ENCODE measurements around the gene FAM186B. TPM values are rescaled to one million over a fixed set of nuclear protein-coding genes. Genes with fewer than 3 reads are reported as not detected.

FAM186B gene
- total RNA-seq, 1 donor from 2014 or later = not detected

GRCh38 chr12:49563951-49564685, 41.3 kb downstream of the FAM186B start:
- H3K36me3 Mint-ChIP-seq = peaks cover 17% of the 10 kb centered on the region

DNA sequence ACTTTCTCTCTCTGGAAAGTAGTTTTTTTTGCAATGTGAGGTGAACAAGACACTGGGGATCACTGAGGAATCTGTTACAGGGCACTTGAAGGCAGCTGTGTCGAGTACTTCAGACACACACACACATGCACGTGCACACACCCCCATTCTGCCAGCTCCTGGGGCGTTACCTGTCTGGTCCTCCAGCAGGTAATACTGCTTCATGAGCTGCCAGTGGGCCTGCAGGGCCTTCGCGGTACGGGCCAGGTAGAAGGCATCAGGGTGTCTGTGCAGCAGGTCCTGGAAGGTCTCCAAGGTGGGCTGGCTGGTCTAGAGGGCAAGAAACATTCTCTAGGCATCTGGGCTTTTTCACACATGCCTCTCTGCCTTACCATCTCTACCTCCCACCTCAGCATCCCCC, 42.6 kb downstream of the FAM186B start:
- Histone ChIP-seq H2AFZ (replicated peaks) (no peak overlapping the region), H3K79me2 (ENCODE audit: low read depth) (peaks cover 23% of the 10 kb centered on the region), H3K27ac (no peak overlapping the region), H3K4me2 (no peak overlapping the region), H3F3A (ENCODE audit: low read depth) (no peaks in the 10 kb centered on the region), H3K9ac (no peak overlapping the region), H4K20me1 (ENCODE audit: low read depth) (no peaks in the 10 kb centered on the region), H3K9me3 (ENCODE audit: low read depth) (no peaks in the 10 kb centered on the region), H3K27me3 (no peaks in the 10 kb centered on the region), H3K4me1 (peaks cover 6% of the 10 kb centered on the region), H3K4me3 (no peak overlapping the region), H3K36me3 (no peaks in the 10 kb centered on the region)
- TF ChIP-seq EZH2phosphoT487 (IDR thresholded peaks at IDR 0.05) = no peak
- TF ChIP-seq EZH2 (IDR thresholded peaks at IDR 0.05) = no peak
- TF ChIP-seq CTCF (IDR thresholded peaks at IDR 0.05) = no peak
- Mint-ChIP-seq H3K36me3 (peaks cover 18% of the 10 kb centered on the region), H3K27ac (no peak overlapping the region), H3K4me1 (peaks cover 5% of the 10 kb centered on the region), H3K4me3 (no peak overlapping the region), H3K9me3 (no peaks in the 10 kb centered on the region), H3K27me3 (ENCODE audit: insufficient read depth, low read depth) (peaks cover 7% of the 10 kb centered on the region)
- DNase-seq (ENCODE audit: low spot score) = no peak

More at GRCh38 chr12:49563951-49564685, 41.3 kb downstream of the FAM186B start:
- Histone ChIP-seq H3K4me1 (peaks cover 10% of the 10 kb centered on the region), H3K79me2 (ENCODE audit: low read depth) (peaks cover 33% of the 10 kb centered on the region), H3F3A (ENCODE audit: low read depth) (no peaks in the 10 kb centered on the region), H4K20me1 (ENCODE audit: low read depth) (no peaks in the 10 kb centered on the region), H3K27ac (no peak overlapping the region), H3K4me3 (no peak overlapping the region), H2AFZ (replicated peaks) (no peak overlapping the region), H3K9me3 (ENCODE audit: low read depth) (no peaks in the 10 kb centered on the region), H3K36me3 (no peaks in the 10 kb centered on the region), H3K4me2 (no peak overlapping the region), H3K27me3 (no peaks in the 10 kb centered on the region), H3K9ac (no peak overlapping the region)
- no peak for DNase-seq (ENCODE audit: low spot score)
- Mint-ChIP-seq H3K27me3 (ENCODE audit: insufficient read depth, low read depth) (peaks cover 10% of the 10 kb centered on the region), H3K9me3 (no peaks in the 10 kb centered on the region), H3K27ac (no peak overlapping the region), H3K4me1 (peaks cover 13% of the 10 kb centered on the region), H3K4me3 (no peak overlapping the region)
- TF ChIP-seq EZH2phosphoT487 (IDR thresholded peaks at IDR 0.05) = no peak
- TF ChIP-seq EZH2 (IDR thresholded peaks at IDR 0.05) = no peak
- no peak for TF ChIP-seq CTCF (IDR thresholded peaks at IDR 0.05)

DNA sequence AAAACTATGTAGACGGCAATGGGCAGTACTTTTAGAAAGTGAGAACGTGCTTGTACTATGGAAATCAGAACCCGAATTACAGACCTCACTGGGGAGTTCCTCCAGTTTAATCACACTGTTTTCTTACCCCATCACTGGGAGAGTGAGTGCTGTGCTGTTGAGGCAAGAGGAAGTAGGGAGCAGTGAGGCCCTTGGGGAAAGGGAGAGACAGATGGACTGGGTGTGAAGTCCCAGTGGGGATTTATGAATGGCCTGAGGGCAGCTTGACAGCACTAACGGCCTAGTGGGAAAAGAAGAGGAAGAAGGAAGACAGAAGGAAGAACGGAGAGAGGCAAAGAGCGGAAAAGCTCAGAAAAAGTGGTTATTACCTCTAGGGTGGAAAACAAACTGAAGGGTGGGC, 43.2 kb downstream of the FAM186B start:
- no peak overlapping the region for H3K27ac Mint-ChIP-seq
- no peak overlapping the region for H3K4me3 Mint-ChIP-seq

More for the DNA sequence above, 43.2 kb downstream of the FAM186B start:
- Mint-ChIP-seq H3K27me3 (ENCODE audit: insufficient read depth, low read depth) (peaks cover 4% of the 10 kb centered on the region), H3K4me1 (peaks cover 3% of the 10 kb centered on the region), H3K9me3 (no peaks in the 10 kb centered on the region), H3K36me3 (peaks cover 18% of the 10 kb centered on the region)
- H3K4me2 ChIP-seq = no peak overlapping the region
- H3K27me3 ChIP-seq = no peaks in the 10 kb centered on the region
- peaks cover 6% of the 10 kb centered on the region for H3K4me1 ChIP-seq
- no peak overlapping the region for H3K4me3 ChIP-seq
- no peaks in the 10 kb centered on the region for H3K36me3 ChIP-seq
- no peak overlapping the region for H3K9ac ChIP-seq
- no peak overlapping the region for H3K27ac ChIP-seq
- H3F3A ChIP-seq (ENCODE audit: low read depth) = no peaks in the 10 kb centered on the region
- no peak for DNase-seq (ENCODE audit: low spot score)
- H2AFZ ChIP-seq (replicated peaks) = no peak overlapping the region
- no peaks in the 10 kb centered on the region for H3K9me3 ChIP-seq (ENCODE audit: low read depth)
- TF ChIP-seq EZH2 (IDR thresholded peaks at IDR 0.05) = no peak
- no peak for TF ChIP-seq CTCF (IDR thresholded peaks at IDR 0.05)
- no peak for TF ChIP-seq EZH2phosphoT487 (IDR thresholded peaks at IDR 0.05)
- H3K79me2 ChIP-seq (ENCODE audit: low read depth) = peaks cover 17% of the 10 kb centered on the region
- no peaks in the 10 kb centered on the region for H4K20me1 ChIP-seq (ENCODE audit: low read depth)
